K562 (cell line): ENCODE measurements around the gene IRAK2. TPM values are rescaled to one million over a fixed set of nuclear protein-coding genes. Genes with fewer than 3 reads are reported as not detected.

Experiments
- ATAC-seq: fragments of 200-7000 bp; cut with Tn5 transposase; 3 replicates; pipeline ENCODE4 v1.9.1; 2020; ENCODE audit warnings: moderate library complexity
- BruUV-seq: library from RNA; stranded (reverse); fragments of 400-500 nt; replicated peaks from 2 replicates; lab custom pipeline; 2021; lab: Mats Ljungman, UMichigan
- CTCF ChIA-PET: fragments of 300-600 bp; formaldehyde crosslinking; extraction: SDS; loops from one replicate; lab custom pipeline; 2021; ENCODE audit warnings: low intra/inter-chr PET ratio; lab: Yijun Ruan, JAX
- POLR2A ChIA-PET: fragments of 300-600, 350-650 bp; sonication (Branson Sonifier 250); formaldehyde crosslinking; extraction: SDS; loops from one replicate; lab custom pipeline; 2021; ENCODE audit warnings: antibody characterized with exemption, inconsistent platforms; lab: Yijun Ruan, JAX
- DNase-seq, 4 experiments: peaks; one replicate each; pipeline versions ENCODE4 v3.0.0 to v3.0.0-alpha.2; 2011 to 2018; ENCODE audit warnings: low spot score in 3 of 4, mixed read lengths in 3 of 4; ENCODE audit errors: extremely low read depth in 1 of 4
- FAIRE-seq: peaks from 2 replicates; lab custom pipeline; 2011; peaks lifted over from hg19 to GRCh38; lab: Jason Lieb, UNC
- H2AFZ ChIP-seq: 2 replicates; pipeline ENCODE4 v1.6.0; 2011; ENCODE audit warnings: low read depth, low read length, control low read depth, inconsistent platforms
- H3K27ac ChIP-seq: fragments of 200-600 bp; 3 replicates; pipeline ENCODE4 v1.8.0; 2011; ENCODE audit warnings: low read depth, mild to moderate bottlenecking, control low read depth, inconsistent platforms, low read length, moderate library complexity, mixed read lengths; ENCODE audit errors: extremely low read depth
- H3K27me3 ChIP-seq, 2 experiments: fragments of 300-600 bp in 1 of 2; 2 replicates in 1 of 2; 3 replicates in 1 of 2; pipeline versions ENCODE4 v1.6.0 to v1.8.0; 2011; ENCODE audit warnings: inconsistent platforms in 2 of 2, low read length in 2 of 2, mild to moderate bottlenecking in 1 of 2, mixed read lengths in 1 of 2, moderate library complexity in 1 of 2; ENCODE audit not compliant: control insufficient read depth in 2 of 2, insufficient read depth in 2 of 2
- H3K36me3 ChIP-seq: fragments of 300-600 bp; 3 replicates; pipeline ENCODE4 v1.8.0; 2011; ENCODE audit warnings: mild to moderate bottlenecking, low read length, inconsistent platforms; ENCODE audit not compliant: control insufficient read depth, insufficient read depth
- H3K4me1 ChIP-seq, 2 experiments: fragments of 200-600 bp in 1 of 2; replicated peaks in 1 of 2; 2 replicates in 1 of 2; 3 replicates in 1 of 2; pipeline versions ENCODE4 v1.5.1 to v1.8.0; 2011; ENCODE audit warnings: inconsistent platforms in 2 of 2, low read length in 2 of 2, mild to moderate bottlenecking in 1 of 2, mixed read lengths in 1 of 2, moderate library complexity in 1 of 2; ENCODE audit not compliant: control insufficient read depth in 2 of 2, insufficient read depth in 2 of 2
- H3K4me2 ChIP-seq: 2 replicates; pipeline ENCODE4 v1.6.1; 2011; ENCODE audit warnings: low read length, control low read depth, inconsistent platforms, mixed read lengths; ENCODE audit not compliant: insufficient read depth
- H3K4me3 ChIP-seq: fragments of 200-600 bp; sonication (generic), shearing (Covaris generic); 2 replicates; pipeline ENCODE4 v1.5.1; 2016; ENCODE audit warnings: control low read depth, inconsistent platforms
- H3K79me2 ChIP-seq: fragments of 200-600 bp; 3 replicates; pipeline ENCODE4 v1.8.0; 2011; ENCODE audit warnings: low read length, inconsistent platforms; ENCODE audit not compliant: control insufficient read depth, insufficient read depth
- H3K9ac ChIP-seq, 2 experiments: 2 replicates each; pipeline versions ENCODE4 v1.6.0 to v1.6.1; 2011; ENCODE audit warnings: low read depth in 2 of 2, low read length in 2 of 2, control low read depth in 1 of 2, inconsistent platforms in 1 of 2, mild to moderate bottlenecking in 1 of 2, mixed read lengths in 1 of 2; ENCODE audit not compliant: insufficient read depth in 1 of 2
- H3K9me1 ChIP-seq: one replicate; pipeline ENCODE4 v1.6.0; 2011; ENCODE audit warnings: inconsistent platforms, mild to moderate bottlenecking, low read length, moderate library complexity; ENCODE audit not compliant: control insufficient read depth, insufficient read depth
- H3K9me3 ChIP-seq: replicated peaks from 2 replicates; pipeline ENCODE4 v1.5.1; 2011; ENCODE audit warnings: low read depth, low read length, inconsistent platforms; ENCODE audit not compliant: control insufficient read depth, insufficient read depth
- H4K20me1 ChIP-seq: replicated peaks from 2 replicates; pipeline ENCODE4 v1.6.1; 2011; ENCODE audit warnings: low read length, inconsistent platforms, mixed read lengths; ENCODE audit not compliant: control insufficient read depth, insufficient read depth
- BRD4 ChIP-seq: fragments of 200-600 bp; sonication (generic); IDR thresholded peaks from 2 replicates; pipeline ENCODE4 v1.6.1; 2017; ENCODE audit warnings: inconsistent platforms
- CCAR2 ChIP-seq: fragments of 200-400 bp; formaldehyde crosslinking; IDR thresholded peaks from 2 replicates; pipeline ENCODE4 v1.6.1; 2017; ENCODE audit warnings: mild to moderate bottlenecking, low read depth, low read length
- DPF2 ChIP-seq: fragments of 450-650 bp; IDR thresholded peaks from 2 replicates; pipeline ENCODE4 v1.6.1; 2016
- ELF1 ChIP-seq: fragments of 200-800 bp; sonication (Bioruptor generic); IDR thresholded peaks from 2 replicates; pipeline ENCODE4 v1.6.1; 2016; ENCODE audit warnings: missing genetic modification characterization, missing compliant biosample characterization
- HMGXB4 ChIP-seq: sonication (generic); formaldehyde crosslinking; IDR thresholded peaks from 2 replicates; pipeline ENCODE4 v1.8.1; 2023; ENCODE audit warnings: mild to moderate bottlenecking, missing genetic modification reagents
- MCM2 ChIP-seq: fragments of 450-650 bp; IDR thresholded peaks from 2 replicates; pipeline ENCODE4 v1.6.1; 2017; ENCODE audit warnings: low read depth, mild to moderate bottlenecking
- MTA1 ChIP-seq: fragments of 450-650 bp; IDR thresholded peaks from 2 replicates; pipeline ENCODE4 v1.6.1; 2017; ENCODE audit warnings: borderline replicate concordance
- MTA3 ChIP-seq: fragments of 450-650 bp; formaldehyde crosslinking; IDR thresholded peaks from 2 replicates; pipeline ENCODE4 v1.6.1; 2017; ENCODE audit warnings: mild to moderate bottlenecking, borderline replicate concordance
- MYBL2 ChIP-seq, 2 experiments: fragments of 450-650 bp in 1 of 2; sonication (generic) in 1 of 2; formaldehyde crosslinking in 1 of 2; IDR thresholded peaks; 2 replicates each; pipeline versions ENCODE4 v1.6.1 to v1.8.1; 2017 to 2022; ENCODE audit warnings: borderline replicate concordance in 1 of 2, inconsistent platforms in 1 of 2, low read depth in 1 of 2, mild to moderate bottlenecking in 1 of 2, missing genetic modification reagents in 1 of 2, moderate library complexity in 1 of 2
- PML ChIP-seq: IDR thresholded peaks from 2 replicates; pipeline ENCODE4 v1.6.1; 2012; ENCODE audit warnings: low read length, inconsistent platforms
- SIRT6 ChIP-seq: IDR thresholded peaks from one replicate; pipeline ENCODE4 v1.6.1; 2012; ENCODE audit warnings: low read depth, mild to moderate bottlenecking, control low read depth, inconsistent platforms, low read length, moderate library complexity
- ZHX1 ChIP-seq: fragments of 150-350 bp; conservative IDR thresholded peaks from 2 replicates; pipeline ENCODE4 v1.6.1; 2014; ENCODE audit warnings: low read length
- ZNF175 ChIP-seq: fragments of 200-800 bp; sonication (Bioruptor generic); IDR thresholded peaks from 2 replicates; pipeline ENCODE4 v1.6.1; 2016; ENCODE audit warnings: low read depth, mild to moderate bottlenecking, missing genetic modification characterization, missing compliant biosample characterization
- ZNF449 ChIP-seq: fragments of 250-450 bp; sonication (Bioruptor Pico); IDR thresholded peaks from 2 replicates; pipeline ENCODE4 v1.8.0; 2022; ENCODE audit warnings: moderate library complexity, mild to moderate bottlenecking, inconsistent platforms
- ZNF644 ChIP-seq: fragments of 200-800 bp; sonication (Bioruptor generic); IDR thresholded peaks from 2 replicates; pipeline ENCODE4 v1.6.1; 2016; ENCODE audit warnings: low read depth, missing genetic modification characterization, missing compliant biosample characterization
- ZNF76 ChIP-seq: fragments of 250-450 bp; sonication (Bioruptor Pico); IDR thresholded peaks from 2 replicates; pipeline ENCODE4 v1.4.0; 2020; ENCODE audit warnings: mild to moderate bottlenecking, moderate library complexity, borderline replicate concordance
- WGBS: fragments of 100-300 bp; shearing (Covaris generic); methylation state at CpG from one replicate; pipeline ENCODE4 v1.1.6; 2016; ENCODE audit warnings: low coverage, mixed read lengths; ENCODE audit not compliant: insufficient coverage; ENCODE audit errors: missing lambda C conversion rate; 5-methylcytosine and 5-hydroxymethylcytosine counted together
- in situ Hi-C: fragments of 300-500 bp; cut with MboI; formaldehyde crosslinking; loops from 4 replicates; pipeline ENCODE4 v1.15.0; 2018; ENCODE audit warnings: inconsistent platforms, mixed read lengths
- intact Hi-C: fragments of 100-400 bp; cut with micrococcal nuclease; formaldehyde crosslinking; loops from 2 replicates; pipeline ENCODE4 v1.14.2; 2022
- polyA plus RNA-seq, 8 experiments: library from polyadenylated mRNA; depleted of rRNA in 4 of 8; stranded (reverse) in 5 of 8; unstranded in 3 of 8; fragments of >200 nt; fragmentation: Nextera tagmentation in 2 of 8; fragmentation: Illumina TruSeq in 1 of 8; extraction: Ambion mirVana in 2 of 8; extraction: Trizol in 1 of 8; gene quantifications; 2 replicates each; pipeline versions ENCODE4 v1.2.1 to v1.2.3, GENCODE V29; 2011 to 2014; ENCODE audit warnings: inconsistent platforms in 1 of 8, missing spikeins in 1 of 8
- total RNA-seq, 7 experiments: library from RNA; depleted of rRNA in 6 of 7; stranded (reverse); fragments of >200 nt in 6 of 7; fragmentation: Illumina TruSeq in 2 of 7; extraction: Trizol in 2 of 7; gene quantifications; 2 replicates each; pipeline versions ENCODE4 v1.2.1 to v1.2.3, GENCODE V29; 2011 to 2021; ENCODE audit warnings: low replicate concordance in 1 of 7

IRAK2 gene
- total and polyA plus RNA-seq, 9 of the 15 experiments (the other 6 are each of a cell fraction or from before 2014, with no cell fraction given), result 0.42 to 4.4 (median 2.7) TPM

- in situ Hi-C loops, result no loop called here
- Histone ChIP-seq H3K9me1 (no peaks in the 10 kb centered on the region), H3K9me3 (no peaks in the 10 kb centered on the region), H3K36me3 (peaks cover 28% of the 10 kb centered on the region), H4K20me1 (no peaks in the 10 kb centered on the region), H3K4me2 (no peak overlapping the region), H3K4me1 (no peaks in the 10 kb centered on the region; a peak in 1 of 5 replicates), H3K27ac (no peak overlapping the region), H2AFZ (no peak overlapping the region), H3K9ac (no peak overlapping the region), H3K4me3 (no peak overlapping the region), H3K27me3 (no peaks in the 10 kb centered on the region), H3K79me2 (no peaks in the 10 kb centered on the region)
- POLR2A ChIA-PET, result interaction anchor here (0.9 kb wide), 1 partner anchor 98 kb away, joined by 3 read pairs; no protein-coding TSS in a partner anchor
- ATAC-seq (no peak), FAIRE-seq (no peak), DNase-seq (no peak)
- intact Hi-C loops, result no loop called here
- CTCF ChIA-PET, result no interaction called here
- BruUV-seq, result no TSS peak
- TF ChIP-seq SIRT6 (no peak), ELF1 (tag) (no peak), MYBL2 (IDR thresholded peaks at IDR 0.05; ENCODE audit: low read depth) (no peak), MYBL2 (CRISPR knock-in tag; IDR thresholded peaks at IDR 0.05; ENCODE audit: borderline replicate concordance) (no peak), DPF2 (no peak), ZNF76 (no peak), HMGXB4 (CRISPR knock-in tag) (no peak), PML (no peak), ZHX1 (no peak), ZNF175 (CRISPR knock-in tag) (no peak), CCAR2 (no peak), ZNF449 (CRISPR knock-in tag) (no peak), MTA1 (no peak), BRD4 (no peak), ZNF644 (no peak), MTA3 (no peak), MCM2 (no peak)
- 71% methylated on average over 4 of the region's 4 CpGs for WGBS
These were observed 9.1 kb upstream of the IRAK2 start for GRCh38 chr3:10155658-10156057.
